ENCODE measurements around the gene DDX43. TPM values are rescaled to one million over a fixed set of nuclear protein-coding genes. Genes with fewer than 3 reads are reported as not detected.
"Not testable (repeated sequence)": the region's sequence is repeated elsewhere in the genome, so short reads cannot be mapped to it uniquely, and the experiment has no call there.

DDX43 gene
- total RNA-seq, 1 donor from 2014 or later, result 1.2 TPM

DNA sequence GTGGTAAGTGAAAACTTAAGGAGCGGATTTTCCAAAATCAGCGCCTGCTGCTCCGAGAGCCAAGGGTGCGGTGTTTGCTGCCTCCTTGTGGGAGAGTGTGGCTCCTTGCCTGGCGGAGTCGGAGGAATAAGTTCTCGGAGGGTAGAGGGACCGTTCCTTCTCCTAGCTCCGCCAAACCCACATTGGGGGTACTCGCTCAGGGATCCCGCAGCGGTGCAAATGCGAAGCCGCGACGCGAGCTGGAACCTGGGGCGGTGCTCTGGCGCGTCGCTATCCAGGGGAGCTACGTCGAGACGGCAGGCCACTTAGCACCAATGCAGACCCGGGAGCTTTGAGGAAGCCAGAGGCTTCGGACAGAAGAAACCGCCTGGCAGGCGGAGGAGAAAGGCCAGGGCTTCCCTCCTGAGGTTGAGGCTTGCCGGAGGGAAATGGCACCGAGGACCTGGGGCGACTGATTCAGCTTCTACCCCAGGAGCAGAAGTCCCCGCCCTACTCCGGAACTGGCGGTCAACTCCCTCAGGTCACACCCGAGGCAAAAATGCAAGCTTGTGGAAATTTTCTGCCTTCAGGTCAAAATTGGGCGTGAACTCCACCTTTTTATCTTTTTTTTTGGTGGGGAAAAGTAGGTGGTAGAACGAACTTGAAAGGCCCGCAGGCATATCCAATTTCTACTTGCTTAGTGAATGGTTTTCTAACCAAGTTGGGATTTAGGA lies 5.7 kb upstream of the DDX43 start:
- no peak for DNase-seq (ENCODE audit: extremely low read depth, low read depth, low spot score)

- no peak for DNase-seq (ENCODE audit: extremely low read depth, low read depth, low spot score)
Measured at GRCh38 chr6:73389854-73390253, 4.8 kb upstream of the DDX43 start.

DNA sequence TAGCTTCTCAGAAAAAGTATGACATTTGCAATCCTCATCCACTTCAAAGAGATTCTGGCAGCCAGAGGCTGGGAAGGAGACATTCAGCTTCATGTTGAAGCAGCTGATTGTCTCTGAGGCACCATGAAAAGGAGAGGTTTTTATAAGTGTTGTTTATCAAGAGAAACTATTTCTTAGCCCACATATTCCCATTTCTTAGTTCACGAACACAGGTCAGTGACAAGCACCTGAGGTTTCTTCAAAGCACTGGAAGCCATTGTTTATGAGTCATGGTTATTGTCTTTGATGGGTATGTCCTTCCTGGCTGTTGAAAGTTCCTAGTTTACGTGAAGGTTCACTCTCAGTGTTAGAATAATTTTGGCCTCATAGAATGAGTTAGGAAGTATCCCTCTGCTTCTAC lies 3.0 kb upstream of the DDX43 start:
- no peak for DNase-seq (ENCODE audit: extremely low read depth, low read depth, low spot score)

DNA sequence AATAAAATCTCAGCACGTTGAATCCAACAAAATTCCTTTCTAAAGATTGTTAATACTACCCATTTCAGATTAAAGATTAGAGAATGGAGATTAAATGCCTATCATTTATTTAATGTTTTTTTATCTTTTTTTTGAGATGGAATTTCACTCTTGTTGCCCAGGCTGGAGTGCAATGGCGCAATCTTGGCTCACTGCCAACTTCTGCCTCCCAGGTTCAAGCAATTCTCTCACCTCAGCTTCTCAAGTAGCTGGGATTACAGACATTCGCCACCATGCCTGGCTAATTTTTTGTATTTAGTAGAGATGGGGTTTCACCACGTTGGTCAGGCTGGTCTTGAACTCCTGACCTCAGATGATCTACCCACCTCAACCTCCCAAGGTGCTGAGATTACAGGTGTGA lies 2.4 kb upstream of the DDX43 start:
- not testable (repeated sequence) for DNase-seq (ENCODE audit: extremely low read depth, low read depth, low spot score)

DNA sequence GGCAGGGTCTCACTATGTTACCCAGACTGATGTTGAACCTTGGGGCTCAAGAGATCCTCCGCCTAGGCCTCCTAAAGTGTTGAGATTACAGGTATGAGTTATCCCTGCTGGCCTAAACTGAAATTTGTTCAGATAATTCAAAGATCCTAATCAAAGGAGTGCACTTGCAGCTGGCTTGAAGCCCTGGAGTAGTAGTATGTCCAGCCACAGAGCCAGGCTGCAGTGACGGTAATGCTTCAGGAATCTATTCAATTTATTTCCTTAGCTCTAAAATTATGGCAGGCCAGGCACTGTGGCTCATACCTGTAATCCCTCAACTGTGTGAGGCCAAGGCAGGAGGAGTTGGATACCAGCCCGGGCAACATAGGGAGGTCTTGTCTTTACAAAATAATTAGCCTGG lies 1.4 kb upstream of the DDX43 start:
- DNase-seq (ENCODE audit: extremely low read depth, low read depth, low spot score), result no peak

- DNase-seq (ENCODE audit: extremely low read depth, low read depth, low spot score), result no peak
Measured at GRCh38 chr6:73395875-73396274, 1.2 kb downstream of the DDX43 start.

DNA sequence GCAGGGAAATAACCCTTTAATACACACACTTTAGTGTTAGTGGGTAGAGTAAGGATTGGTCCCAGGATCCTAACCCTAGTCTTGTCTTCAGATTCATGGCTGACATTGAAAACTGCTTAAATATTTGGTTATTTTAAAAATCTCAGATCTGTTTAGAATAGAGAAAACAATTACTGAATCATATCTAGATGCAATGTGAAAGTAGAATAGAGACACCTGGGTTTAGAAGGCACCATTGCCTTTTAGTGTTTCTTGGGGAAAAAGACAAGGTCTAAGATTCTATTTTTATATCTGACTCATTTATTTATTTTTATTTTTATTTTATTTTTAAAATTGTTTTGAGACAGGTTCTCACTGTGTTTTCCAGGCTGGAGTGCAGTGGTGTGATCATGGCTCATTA lies 6.0 kb downstream of the DDX43 start:
- DNase-seq (ENCODE audit: extremely low read depth, low read depth, low spot score), result no peak

DNA sequence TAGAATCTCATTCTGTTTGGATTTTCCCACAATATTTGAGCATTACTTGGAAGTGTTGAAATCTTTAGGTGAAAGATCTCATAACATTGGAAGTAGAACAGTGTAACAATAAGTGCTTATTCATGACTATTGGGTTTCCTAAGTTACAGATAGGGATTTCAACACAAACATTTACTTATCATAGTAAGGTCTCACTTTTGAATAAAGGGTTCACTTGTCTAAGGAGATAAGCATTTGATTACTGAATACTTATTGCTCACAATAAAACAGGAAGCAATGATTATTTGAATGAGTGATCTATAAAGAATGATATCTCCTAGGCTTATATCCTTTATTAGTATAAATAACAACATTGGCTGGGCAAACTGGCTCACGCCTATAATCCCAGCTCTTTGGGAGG lies 14.8 kb downstream of the DDX43 start:
- no peak for DNase-seq (ENCODE audit: extremely low read depth, low read depth, low spot score)

GRCh38 chr6:73413102-73413501 lies 18.5 kb downstream of the DDX43 start:
- no peak for DNase-seq (ENCODE audit: extremely low read depth, low read depth, low spot score)

DNA sequence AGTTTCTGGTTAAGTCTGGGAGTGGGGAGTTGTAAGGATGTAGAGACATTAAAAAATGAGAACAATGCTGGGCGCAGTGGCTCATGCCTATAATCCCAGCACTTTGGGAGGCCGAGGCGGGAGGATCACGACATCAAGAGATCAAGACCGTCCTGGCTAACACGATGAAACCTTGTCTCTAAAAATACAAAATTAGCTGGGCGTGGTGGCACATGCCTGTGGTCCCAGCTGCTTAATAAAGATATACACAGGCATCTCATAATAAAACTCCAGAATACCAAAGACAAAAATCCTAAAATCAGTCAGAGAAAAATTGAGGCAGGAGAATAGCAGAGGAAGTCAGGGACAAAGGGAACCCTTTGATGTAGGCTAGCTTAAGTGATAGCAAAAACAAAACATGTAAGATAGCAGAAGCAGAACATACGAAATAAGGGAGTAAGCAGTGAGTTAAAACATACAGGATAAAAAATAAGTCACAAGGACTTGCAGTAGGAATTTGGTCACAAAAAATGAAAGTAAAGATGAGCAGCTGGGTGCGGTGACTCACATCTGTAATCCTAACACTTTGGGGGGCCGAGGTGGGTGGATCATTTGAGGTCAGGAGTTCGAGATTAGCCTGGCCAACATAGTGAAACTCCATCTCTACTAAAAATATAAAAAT lies 23.6 kb downstream of the DDX43 start:
- DNase-seq (ENCODE audit: extremely low read depth, low read depth, low spot score), result no peak

GRCh38 chr6:73421534-73421933 lies 26.9 kb downstream of the DDX43 start:
- no peak for DNase-seq (ENCODE audit: extremely low read depth, low read depth, low spot score)

GRCh38 chr6:73435236-73435635 lies 40.6 kb downstream of the DDX43 start:
- DNase-seq (ENCODE audit: extremely low read depth, low read depth, low spot score), result no peak

DNA sequence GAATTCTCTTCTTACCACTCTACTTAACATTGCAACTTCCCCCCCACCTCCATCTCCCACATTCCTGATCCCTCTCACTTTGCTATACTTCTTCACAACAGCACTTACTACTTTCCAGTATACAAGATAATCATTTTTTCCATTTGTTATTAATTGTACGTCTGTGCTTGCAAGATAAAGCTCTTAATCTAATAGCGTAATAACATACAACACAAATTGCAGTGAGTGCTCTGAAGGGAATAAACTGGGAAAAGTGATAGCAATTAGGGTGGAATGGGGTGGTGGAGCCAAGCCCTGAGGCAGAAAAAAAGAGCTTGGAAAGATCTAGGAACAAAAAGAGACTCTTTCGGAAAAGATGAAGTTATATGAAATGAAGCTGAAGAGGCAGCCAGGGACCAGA lies 48.9 kb downstream of the DDX43 start:
- no peak for DNase-seq (ENCODE audit: extremely low read depth, low read depth, low spot score)

DNA sequence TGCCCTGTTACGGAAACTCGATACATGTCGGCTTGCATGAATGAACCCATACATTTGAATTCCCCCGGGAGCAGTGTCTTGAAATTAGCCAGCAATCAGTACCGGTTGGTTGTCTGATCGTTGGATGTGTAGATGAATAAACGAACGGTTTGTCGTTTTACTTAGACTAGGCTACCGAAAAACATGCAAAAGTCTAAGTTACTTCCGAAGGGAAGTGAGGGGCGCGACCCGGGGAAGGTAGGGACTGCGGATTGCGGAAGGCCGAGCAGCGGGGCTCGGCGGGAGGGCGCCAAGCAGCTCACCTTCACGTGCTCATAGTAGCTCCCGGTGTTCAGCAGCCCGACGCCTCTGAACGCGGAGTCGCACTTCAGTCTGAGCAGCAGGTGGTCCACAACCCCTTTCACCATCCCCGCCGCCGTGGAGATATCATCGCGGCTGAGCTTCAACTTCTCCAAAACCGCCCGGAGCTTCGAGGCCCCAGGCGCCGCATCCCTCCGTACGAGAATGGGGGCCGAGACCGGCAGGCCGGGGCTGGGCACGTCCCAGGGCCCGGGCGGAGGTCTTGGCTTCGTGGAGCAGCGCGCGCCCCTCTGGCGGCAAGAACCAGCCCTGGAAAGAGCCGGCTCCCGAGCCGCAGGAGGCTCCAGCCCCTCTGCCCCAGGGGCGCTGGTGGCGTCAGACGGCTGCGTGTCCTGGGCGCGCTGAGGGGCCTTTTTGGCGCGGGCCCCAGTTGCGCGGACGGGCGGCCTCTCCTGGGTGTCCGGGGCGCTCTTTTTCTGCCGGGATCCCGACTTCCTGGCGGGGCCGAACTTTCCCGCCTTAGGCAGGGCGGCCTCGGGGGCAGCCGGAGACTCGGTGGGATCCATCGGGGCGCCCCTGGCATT lies 56.8 kb downstream of the DDX43 start:
- no peak for DNase-seq (ENCODE audit: extremely low read depth, low read depth, low spot score)

- no peak for DNase-seq (ENCODE audit: extremely low read depth, low read depth, low spot score)
Measured at GRCh38 chr6:73452107-73452461, 57.5 kb downstream of the DDX43 start, which contains the start of gene CGAS. CGAS (minus strand) TSS chr6:73452297; CDS start chr6:73452181, 116 bp downstream.

DNA sequence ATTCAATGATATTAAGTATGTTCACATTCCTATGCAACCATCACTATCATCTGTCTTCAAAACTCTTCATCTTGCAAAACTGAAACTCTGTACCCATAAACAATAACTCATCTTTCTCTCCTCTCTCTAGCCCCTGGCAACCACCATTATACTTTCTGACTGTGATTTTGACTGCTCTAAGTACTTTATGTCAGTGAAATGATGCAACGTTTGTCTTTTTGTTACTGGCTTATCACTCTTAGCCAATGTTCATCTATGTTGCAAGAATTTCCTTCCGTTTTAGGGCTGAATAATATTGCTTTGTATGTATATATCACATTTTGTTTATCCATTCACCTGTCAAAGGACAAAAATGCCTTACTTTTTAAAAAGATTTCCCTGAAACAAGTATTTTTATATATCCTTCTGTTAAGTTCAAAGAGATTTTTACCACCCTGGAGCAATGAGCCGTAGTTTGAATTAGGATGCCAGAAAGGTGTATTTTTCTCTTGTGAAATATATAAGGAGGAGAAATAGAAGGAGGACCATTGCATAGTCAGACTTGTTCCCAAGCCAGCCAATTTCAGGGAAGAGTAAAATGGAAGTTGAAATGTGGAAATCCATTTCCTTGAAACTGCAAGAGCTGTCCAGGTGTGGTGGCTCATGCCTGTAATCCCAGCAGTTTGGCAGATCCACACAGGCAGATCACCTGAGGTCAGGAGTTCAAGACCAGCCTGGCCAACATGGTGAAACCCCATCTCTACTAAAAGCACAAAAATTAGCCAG lies 61.4 kb downstream of the DDX43 start:
- no peak for DNase-seq (ENCODE audit: extremely low read depth, low read depth, low spot score)

DNA sequence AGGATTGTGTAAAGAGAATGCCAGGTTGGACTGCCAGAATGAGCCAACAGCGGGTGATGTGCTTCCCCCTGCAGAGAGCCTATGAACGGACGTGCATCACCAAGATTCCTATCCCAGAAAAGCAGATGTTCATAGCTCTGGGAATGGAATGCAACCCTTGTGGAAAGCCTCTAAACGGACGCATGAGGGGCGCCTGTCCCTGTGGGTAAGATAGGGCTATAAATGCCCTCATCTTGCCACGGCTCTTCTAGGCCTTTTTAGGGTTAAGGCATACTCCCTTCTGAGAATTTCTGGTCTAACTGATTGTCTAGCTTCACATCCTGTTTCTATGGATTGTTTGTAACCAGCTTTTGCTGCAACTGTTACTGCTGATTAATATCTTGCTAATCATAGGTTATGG lies 64.8 kb downstream of the DDX43 start:
- not testable (repeated sequence) for DNase-seq (ENCODE audit: extremely low read depth, low read depth, low spot score)

GRCh38 chr6:73460056-73460455 lies 65.4 kb downstream of the DDX43 start:
- DNase-seq (ENCODE audit: extremely low read depth, low read depth, low spot score), result no peak

DNA sequence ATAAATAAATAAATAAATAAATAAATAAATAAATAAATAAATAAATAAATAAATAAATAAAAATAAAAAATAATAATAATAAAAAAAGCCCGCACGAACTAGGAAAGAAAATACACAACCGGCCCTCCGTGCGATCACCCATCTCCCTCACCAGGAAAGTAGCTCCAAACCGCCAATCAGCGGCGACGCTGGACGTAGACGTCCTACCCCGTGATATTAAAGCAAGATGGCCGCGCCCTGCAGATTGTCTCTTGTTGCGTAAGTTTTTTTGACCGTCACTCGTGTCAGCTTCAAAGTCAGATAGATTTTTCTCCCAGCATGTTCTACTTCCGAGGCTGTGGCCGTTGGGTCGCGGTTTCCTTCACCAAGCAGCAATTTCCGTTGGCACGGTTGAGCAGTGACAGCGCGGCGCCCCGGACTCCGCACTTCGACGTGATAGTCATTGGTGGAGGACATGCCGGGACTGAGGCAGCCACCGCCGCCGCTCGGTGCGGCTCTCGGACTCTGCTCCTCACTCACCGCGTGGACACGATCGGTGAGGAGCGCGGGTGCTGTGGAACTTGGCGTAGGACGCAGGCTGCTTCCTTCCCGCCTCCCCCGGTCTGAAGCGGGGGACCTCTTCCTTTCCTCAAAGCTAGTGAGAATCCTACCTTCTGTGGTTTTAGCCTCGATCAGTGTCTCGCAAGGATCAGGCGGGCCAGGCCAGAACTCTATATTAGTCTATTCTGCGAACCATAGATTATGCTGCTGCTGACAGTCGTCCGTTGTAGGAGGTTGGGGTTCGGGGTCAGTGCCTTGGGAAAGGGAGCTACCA lies 67.1 kb downstream of the DDX43 start, which contains the start of gene MTO1:
TSS of gene MTO1 (plus strand) at position 201 of the 814 bp plus-strand sequence. CDS start at position 319, 118 bp downstream.
- peak; percentile 61 for DNase-seq (ENCODE audit: extremely low read depth, low read depth, low spot score)
